ENCODE results near the gene POLG.

POLG gene

DNA sequence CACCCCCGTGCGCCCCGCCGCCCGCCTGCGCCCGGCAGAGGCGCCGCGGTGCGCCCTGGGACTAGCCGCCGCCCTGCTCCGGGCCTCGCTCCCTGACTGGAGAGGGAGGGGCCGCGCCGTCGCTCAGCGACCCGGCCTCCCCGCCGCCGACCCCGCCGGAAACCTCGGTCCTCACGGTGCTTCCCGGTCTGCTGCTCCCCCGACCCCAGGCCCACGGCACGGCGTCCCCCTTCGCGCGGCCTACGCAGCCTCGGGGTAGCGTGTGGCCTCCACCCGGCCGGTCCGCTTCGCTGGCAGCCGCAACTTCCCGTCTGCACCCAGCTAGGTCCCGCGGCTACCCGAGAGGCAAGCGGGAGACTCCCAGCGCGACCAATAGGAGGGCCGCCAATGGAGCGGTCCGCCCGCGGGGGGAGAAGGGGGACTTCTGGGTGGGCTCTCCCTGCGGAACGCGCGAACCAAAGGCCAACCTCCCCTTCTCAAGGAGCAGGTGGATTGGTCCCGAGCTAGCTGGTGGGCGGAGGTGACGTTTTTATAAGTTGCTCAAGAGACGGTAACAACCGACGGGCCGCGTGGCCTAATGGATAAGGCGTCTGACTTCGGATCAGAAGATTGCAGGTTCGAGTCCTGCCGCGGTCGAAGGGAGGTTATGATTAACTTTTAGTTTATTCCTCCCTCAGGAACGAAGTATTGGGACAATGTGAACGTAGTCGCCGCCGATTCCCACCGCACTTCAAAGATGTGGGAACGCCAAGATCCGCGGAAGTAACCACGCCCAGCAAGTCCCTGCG, at the start of gene POLG:
TSS of gene POLG (minus strand) at position 315 of the 788 bp plus-strand sequence. CDS start 1,070 bp downstream, outside the sequence.
- Mint-ChIP-seq H3K4me1 (peaks cover 45% of the 10 kb centered on the region), H3K9me3 (no peaks in the 10 kb centered on the region), H3K27ac (ENCODE audit: low read depth) (peak within 1 kb of the TSS; percentile 100), H3K36me3 (ENCODE audit: insufficient read depth) (peaks cover 46% of the 10 kb centered on the region), H3K27me3 (peaks cover 10% of the 10 kb centered on the region), H3K4me3 (peak within 1 kb of the TSS; percentile 95)
- peak; percentile 92 for ATAC-seq (replicated peaks; ENCODE audit: extremely low read depth, poor library complexity, severe bottlenecking)
- peak; percentile 99 to 100 for DNase-seq (ENCODE audit: low spot score in 2 of 2)

DNA sequence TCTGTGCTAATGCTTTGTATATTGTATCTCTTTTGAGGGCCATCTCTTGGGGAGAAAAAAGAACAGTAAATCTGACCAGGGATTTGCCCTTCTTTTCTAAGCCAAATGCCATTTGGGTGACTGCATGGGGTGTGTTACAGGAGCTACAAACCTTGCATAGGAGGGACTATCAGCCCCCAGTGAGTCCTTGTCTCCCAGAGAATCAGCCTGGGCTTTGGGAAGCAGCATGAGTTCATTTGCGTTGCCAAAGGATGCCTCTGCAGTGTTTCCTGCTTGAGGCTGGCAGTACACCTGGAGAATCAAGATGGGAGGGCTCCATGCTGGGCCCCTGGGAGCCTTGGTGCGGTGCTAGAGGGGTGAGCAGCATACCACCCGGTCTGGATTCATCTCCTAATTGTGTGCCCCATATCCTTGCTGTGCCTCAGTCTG, 49.6 kb upstream of the POLG start:
- ATAC-seq (replicated peaks; ENCODE audit: extremely low read depth, poor library complexity, severe bottlenecking) (no peak), DNase-seq (ENCODE audit: low spot score in 2 of 2) (no peak)
- Mint-ChIP-seq H3K4me3 (no peak overlapping the region), H3K27ac (ENCODE audit: low read depth) (no peak overlapping the region), H3K9me3 (no peaks in the 10 kb centered on the region), H3K4me1 (no peaks in the 10 kb centered on the region), H3K36me3 (ENCODE audit: insufficient read depth) (peaks cover 4% of the 10 kb centered on the region), H3K27me3 (peaks cover 33% of the 10 kb centered on the region)

DNA sequence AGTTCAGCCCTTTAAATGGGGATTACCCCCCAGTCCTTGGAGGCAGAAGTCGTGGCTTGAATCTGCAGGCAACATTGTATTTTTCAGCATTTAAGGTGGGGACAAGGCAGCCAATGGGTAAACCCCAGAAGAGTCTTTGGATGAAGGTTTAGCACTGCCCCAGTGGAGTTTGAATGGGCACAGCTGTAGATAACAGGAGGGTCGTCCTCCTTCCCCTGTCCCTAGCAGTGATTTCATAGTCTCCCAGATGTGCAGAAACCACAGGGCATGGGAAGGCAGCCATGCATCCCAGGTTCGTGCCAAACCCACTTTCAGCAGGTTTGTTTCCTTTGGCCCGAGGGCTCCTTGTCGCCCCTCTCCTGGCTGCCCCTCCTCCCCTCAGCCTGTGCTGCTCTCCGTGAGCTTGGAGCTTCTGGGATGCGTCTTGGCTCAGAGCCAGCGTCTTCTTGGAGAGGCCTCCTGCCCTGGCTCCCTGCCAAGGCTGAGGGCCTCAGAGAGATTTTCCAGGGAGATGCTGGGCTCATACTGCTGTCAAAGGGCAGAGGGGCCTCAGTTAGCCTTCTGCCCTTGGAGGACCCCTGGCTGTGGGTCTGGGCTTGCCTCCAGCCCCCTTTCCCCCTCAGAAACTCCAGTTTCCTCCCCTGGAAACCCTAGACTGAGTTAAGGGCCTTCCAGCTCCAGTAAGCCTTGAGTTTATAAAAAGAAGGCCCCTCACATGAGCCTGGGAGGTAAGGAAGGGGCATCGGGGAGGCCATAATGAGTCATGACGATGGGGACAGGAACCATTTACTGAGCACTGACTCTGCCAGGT, 48.9 kb upstream of the POLG start:
- Mint-ChIP-seq H3K27ac (ENCODE audit: low read depth) (no peak overlapping the region), H3K9me3 (no peaks in the 10 kb centered on the region), H3K4me1 (no peaks in the 10 kb centered on the region), H3K27me3 (peaks cover 29% of the 10 kb centered on the region), H3K4me3 (no peak overlapping the region), H3K36me3 (ENCODE audit: insufficient read depth) (peaks cover 4% of the 10 kb centered on the region)
- ATAC-seq (replicated peaks; ENCODE audit: extremely low read depth, poor library complexity, severe bottlenecking) (no peak), DNase-seq (ENCODE audit: low spot score in 2 of 2) (no peak)

DNA sequence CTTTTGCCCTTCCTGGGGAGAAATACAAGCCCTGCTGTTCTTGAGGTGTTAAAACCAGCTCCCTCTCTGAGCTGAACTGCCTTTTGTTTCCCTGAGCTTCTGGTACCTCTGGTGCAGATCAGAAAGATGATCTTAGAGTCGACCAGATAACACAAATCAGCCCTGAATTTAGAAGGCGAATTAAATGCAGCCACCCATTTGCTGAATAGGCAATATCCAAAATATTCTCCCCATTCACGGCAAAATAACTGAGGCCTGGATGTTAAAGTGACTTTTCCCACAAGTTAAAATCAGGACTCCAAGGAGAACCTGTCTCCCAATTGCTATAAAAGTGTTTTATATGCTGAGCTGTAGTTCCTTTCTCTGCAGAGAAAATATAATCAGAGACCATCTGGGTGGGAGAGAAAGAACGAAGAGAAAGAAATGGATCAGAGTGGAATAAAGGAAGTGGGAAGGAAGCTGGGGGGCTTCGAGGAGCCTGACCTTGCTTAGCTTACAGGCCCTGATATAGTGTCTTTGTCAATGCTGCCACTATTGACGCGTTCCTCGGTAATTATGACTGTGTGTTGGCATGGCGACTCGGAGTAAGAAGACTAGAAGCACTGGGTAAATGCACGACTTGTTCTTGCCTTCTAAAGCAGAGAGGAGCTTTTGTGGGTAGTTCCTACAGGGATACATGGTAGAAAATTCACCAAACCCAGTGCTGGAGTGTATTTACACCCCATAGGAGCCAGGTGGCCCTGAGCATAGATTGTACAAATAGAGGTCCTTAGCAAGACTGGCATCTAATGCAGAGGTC, 47.5 kb upstream of the POLG start:
- ATAC-seq (replicated peaks; ENCODE audit: extremely low read depth, poor library complexity, severe bottlenecking) (no peak), DNase-seq (ENCODE audit: low spot score in 2 of 2) (no peak)
- no peaks in the 10 kb centered on the region for H3K4me1 Mint-ChIP-seq
- H3K27ac Mint-ChIP-seq (ENCODE audit: low read depth) = no peak overlapping the region
- H3K27me3 Mint-ChIP-seq = peaks cover 42% of the 10 kb centered on the region
- H3K36me3 Mint-ChIP-seq (ENCODE audit: insufficient read depth) = peaks cover 6% of the 10 kb centered on the region
- no peak overlapping the region for H3K4me3 Mint-ChIP-seq
- H3K9me3 Mint-ChIP-seq = no peaks in the 10 kb centered on the region

DNA sequence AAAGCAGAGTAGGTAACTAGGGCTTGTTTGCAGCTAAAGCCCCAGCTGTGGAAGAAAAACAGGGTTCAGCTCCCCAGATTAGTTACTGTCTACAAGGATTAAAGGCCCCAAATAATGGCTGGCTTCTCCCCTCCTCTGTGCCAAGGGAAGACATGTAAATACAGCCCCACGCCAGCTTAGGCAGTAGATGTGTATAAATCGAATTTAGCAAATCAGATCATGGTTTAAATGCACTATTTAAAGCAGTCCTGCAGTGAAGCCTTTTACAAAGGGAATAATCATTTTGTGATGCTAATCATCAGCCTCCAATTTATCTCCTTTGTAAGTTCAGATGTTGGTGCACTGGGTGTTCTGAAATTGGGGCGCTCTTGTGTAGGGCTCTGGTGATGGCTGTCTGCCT, 46.7 kb upstream of the POLG start:
- Mint-ChIP-seq H3K4me3 (no peak overlapping the region), H3K4me1 (no peaks in the 10 kb centered on the region), H3K27ac (ENCODE audit: low read depth) (no peak overlapping the region), H3K27me3 (peaks cover 50% of the 10 kb centered on the region), H3K36me3 (ENCODE audit: insufficient read depth) (peaks cover 6% of the 10 kb centered on the region), H3K9me3 (no peaks in the 10 kb centered on the region)
- DNase-seq (ENCODE audit: low spot score in 2 of 2) (no peak), ATAC-seq (replicated peaks; ENCODE audit: extremely low read depth, poor library complexity, severe bottlenecking) (no peak)

DNA sequence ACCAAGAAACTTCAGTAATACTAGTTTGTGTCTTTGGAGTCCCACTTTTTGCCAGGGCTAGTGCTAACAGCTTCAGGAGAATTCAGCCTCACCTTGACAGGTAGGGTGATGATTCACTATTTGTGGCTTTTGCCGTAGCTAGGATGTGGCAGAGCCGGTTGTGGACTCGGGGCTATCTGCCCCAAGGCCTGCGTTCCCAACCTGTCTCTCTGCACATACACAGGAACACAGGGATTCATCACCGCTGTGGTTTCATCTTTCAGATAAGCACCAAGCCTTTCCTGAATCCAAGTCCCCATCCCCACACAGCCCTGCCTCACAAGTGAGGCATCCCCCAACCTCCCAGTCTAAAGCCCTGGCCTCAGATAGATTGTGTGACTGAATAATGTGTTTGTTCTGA, 45.2 kb upstream of the POLG start:
- peaks cover 6% of the 10 kb centered on the region for H3K36me3 Mint-ChIP-seq (ENCODE audit: insufficient read depth)
- H3K27ac Mint-ChIP-seq (ENCODE audit: low read depth) = no peak overlapping the region
- DNase-seq (ENCODE audit: low spot score in 2 of 2) = no peak
- ATAC-seq (replicated peaks; ENCODE audit: extremely low read depth, poor library complexity, severe bottlenecking) = no peak
- H3K27me3 Mint-ChIP-seq = peaks cover 65% of the 10 kb centered on the region
- H3K4me3 Mint-ChIP-seq = peak overlapping the region; percentile 59
- no peaks in the 10 kb centered on the region for H3K9me3 Mint-ChIP-seq
- H3K4me1 Mint-ChIP-seq = no peaks in the 10 kb centered on the region

DNA sequence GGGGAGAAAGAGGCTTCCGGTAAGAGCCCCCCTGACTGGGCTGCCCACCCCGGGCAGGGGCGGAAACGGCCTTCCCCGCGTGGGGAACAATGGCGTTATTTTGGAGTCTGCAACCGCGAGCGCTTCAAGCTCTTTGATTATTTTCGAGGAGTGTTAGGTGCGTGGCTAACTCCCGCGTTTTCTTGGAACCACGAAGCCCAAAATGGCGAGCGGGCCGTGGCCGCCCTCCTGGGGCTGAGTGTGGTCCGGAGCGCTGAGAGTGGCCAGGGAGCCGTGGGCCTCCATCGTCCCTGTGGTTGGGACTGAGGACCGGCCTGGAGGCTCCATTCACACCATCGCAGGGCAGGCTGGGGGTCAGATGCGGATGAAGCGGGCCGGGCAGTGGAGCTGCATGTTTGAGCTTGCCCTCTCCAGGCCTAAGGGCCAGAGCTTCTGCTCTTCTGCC, 44.6 kb upstream of the POLG start:
- Mint-ChIP-seq H3K4me1 (no peaks in the 10 kb centered on the region), H3K4me3 (peak overlapping the region; percentile 59), H3K9me3 (no peaks in the 10 kb centered on the region), H3K27me3 (peaks cover 71% of the 10 kb centered on the region), H3K27ac (ENCODE audit: low read depth) (no peak overlapping the region), H3K36me3 (ENCODE audit: insufficient read depth) (peaks cover 6% of the 10 kb centered on the region)
- DNase-seq (ENCODE audit: low spot score in 2 of 2) = no peak
- no peak for ATAC-seq (replicated peaks; ENCODE audit: extremely low read depth, poor library complexity, severe bottlenecking)

DNA sequence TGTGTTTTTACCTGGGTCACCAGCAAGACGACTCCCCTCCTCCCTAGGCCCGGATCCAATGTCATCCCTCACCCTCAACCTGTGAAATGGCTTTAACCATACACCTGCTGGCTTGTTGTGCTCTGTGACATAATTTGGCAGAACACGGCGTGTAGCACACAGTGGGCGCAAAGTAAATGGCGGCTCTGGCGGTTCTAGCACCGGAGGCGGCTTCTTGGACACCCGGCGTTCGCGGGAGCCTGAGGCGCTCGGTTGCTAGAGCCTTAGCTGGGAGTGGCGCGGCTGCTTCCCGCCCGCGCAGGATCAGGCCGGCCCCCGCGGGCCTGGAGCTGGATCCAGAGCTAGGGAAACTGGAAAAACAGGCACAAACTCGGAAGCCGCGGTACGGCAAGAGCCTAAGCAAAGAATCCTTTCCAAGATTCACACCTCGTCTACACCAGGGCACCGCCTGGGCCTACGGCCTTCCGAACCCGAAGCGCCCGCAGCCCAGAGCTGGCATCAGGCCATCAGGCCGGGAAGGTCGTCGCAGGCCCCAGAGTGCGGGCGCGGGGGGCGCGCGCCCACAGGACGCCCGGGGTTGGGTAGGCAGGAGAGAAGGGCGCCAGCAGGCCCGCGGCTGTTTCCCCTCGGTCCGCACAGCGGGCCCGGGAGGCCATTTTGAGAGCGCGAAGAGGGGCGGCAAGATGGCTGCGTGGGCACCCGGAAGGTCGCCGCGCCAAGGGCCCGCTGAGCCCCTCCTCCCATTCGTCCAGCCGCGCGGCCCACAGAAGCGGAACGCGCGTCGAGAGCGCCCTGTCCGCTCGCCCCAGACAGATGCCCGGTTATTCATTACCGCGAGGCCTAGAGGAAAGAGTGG, 43.9 kb upstream of the POLG start:
- H3K36me3 Mint-ChIP-seq (ENCODE audit: insufficient read depth) = peaks cover 6% of the 10 kb centered on the region
- DNase-seq (ENCODE audit: low spot score in 2 of 2) = no peak
- peak overlapping the region; percentile 59 for H3K4me3 Mint-ChIP-seq
- ATAC-seq (replicated peaks; ENCODE audit: extremely low read depth, poor library complexity, severe bottlenecking) = no peak
- peaks cover 78% of the 10 kb centered on the region for H3K27me3 Mint-ChIP-seq
- no peaks in the 10 kb centered on the region for H3K9me3 Mint-ChIP-seq
- no peaks in the 10 kb centered on the region for H3K4me1 Mint-ChIP-seq
- H3K27ac Mint-ChIP-seq (ENCODE audit: low read depth) = peak overlapping the region; percentile 76

DNA sequence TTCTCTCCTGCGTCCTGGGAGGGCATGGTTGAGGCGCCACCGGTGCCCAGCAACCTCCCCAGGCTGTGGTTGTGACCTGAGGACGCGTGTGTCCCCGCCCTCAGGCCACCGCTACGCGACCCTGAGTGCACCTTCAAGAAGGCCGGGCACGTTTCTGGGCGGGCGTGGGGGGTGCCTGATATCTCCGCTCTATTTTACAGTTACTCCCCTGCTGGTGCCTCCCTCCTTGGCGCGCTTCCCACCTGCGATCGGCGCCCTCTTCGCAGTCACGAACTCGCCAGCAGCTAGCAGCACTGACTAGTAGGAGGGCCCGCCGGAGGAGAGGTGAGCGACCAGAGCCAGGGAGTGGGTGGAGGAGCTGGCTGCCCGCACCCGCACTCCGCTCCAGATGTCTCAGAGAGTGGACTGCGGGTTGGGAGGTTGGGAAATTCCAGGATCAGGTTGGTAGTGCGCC, 43.2 kb upstream of the POLG start:
- H3K9me3 Mint-ChIP-seq = no peaks in the 10 kb centered on the region
- no peak for DNase-seq (ENCODE audit: low spot score in 2 of 2)
- no peaks in the 10 kb centered on the region for H3K4me1 Mint-ChIP-seq
- peaks cover 6% of the 10 kb centered on the region for H3K36me3 Mint-ChIP-seq (ENCODE audit: insufficient read depth)
- no peak for ATAC-seq (replicated peaks; ENCODE audit: extremely low read depth, poor library complexity, severe bottlenecking)
- peaks cover 74% of the 10 kb centered on the region for H3K27me3 Mint-ChIP-seq
- H3K4me3 Mint-ChIP-seq = peak overlapping the region; percentile 59
- peak overlapping the region; percentile 76 for H3K27ac Mint-ChIP-seq (ENCODE audit: low read depth)

DNA sequence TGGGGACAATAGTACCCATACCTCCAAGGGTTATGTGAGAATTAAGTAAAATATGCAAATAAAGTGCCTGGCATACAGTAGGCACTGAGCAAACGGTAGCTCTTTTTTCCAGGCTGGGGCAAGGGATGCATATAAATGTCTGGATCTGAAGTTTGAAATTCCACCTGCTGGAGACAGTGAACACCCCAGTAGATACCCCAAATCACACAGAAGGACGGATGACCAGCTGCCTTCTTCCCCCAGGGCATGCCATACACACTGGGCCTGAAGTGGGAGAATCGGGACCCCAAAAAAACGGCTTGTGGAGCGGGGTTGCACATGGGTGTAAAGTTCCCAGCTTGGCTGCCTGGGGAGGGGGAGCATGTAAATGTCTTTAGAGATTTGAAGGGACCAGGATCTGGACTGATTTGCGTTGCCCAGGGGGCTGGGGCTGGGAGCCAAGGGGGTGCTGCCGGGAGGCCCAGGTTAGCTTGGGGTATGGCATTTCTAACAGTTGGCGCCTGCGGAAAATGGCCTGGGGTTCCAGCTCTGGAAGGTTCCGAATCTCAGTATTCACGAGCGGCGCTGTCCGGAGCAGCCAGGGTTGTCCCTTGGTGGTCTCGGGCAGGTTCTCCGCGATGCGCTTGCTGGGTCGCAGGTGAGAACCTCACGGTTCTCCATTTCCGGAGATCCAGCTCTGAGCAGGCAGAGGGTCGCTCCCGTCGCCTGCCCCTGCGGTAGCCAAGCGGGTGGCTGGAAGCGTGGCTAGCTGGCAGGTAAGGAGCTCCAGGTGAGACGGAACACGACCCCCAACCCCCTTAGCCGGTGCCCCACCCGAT, 42.6 kb upstream of the POLG start:
- DNase-seq (ENCODE audit: low spot score in 2 of 2) (no peak), ATAC-seq (replicated peaks; ENCODE audit: extremely low read depth, poor library complexity, severe bottlenecking) (no peak)
- peaks cover 2% of the 10 kb centered on the region for H3K36me3 Mint-ChIP-seq (ENCODE audit: insufficient read depth)
- H3K27ac Mint-ChIP-seq (ENCODE audit: low read depth) = peak overlapping the region; percentile 76
- H3K4me3 Mint-ChIP-seq = peak overlapping the region; percentile 59
- H3K4me1 Mint-ChIP-seq = no peaks in the 10 kb centered on the region
- H3K27me3 Mint-ChIP-seq = peaks cover 76% of the 10 kb centered on the region
- H3K9me3 Mint-ChIP-seq = no peaks in the 10 kb centered on the region

DNA sequence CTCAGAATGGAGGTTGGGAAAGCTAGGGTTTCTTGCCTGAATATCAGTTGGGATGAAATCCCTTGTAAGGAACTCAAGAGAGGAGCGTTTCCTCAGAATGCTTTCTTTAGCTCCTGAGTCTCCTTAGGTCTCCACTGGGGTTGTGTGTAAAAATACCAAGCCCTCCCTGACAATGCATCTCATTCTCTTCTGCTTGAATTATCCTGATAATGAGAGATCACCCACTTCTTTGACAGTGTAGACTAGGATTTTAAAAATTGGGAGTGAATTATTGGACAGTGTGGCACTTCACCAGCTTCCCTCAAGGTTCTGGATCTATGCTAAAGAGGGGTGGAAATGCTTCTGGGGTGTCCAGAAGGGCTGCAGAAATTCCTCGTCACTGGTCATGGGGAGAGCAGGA, 41.8 kb upstream of the POLG start:
- Mint-ChIP-seq H3K27me3 (peaks cover 82% of the 10 kb centered on the region), H3K4me1 (no peaks in the 10 kb centered on the region), H3K4me3 (no peak overlapping the region), H3K9me3 (no peaks in the 10 kb centered on the region), H3K27ac (ENCODE audit: low read depth) (no peak overlapping the region), H3K36me3 (ENCODE audit: insufficient read depth) (peaks cover 2% of the 10 kb centered on the region)
- ATAC-seq (replicated peaks; ENCODE audit: extremely low read depth, poor library complexity, severe bottlenecking) (no peak), DNase-seq (ENCODE audit: low spot score in 2 of 2) (no peak)

All from central memory CD8-positive, alpha-beta T cell (primary cell).